Parathyroid adenoma (tissue), 2 donors: ENCODE results near the gene LORICRIN.
"Not testable (repeated sequence)": the region's sequence is repeated elsewhere in the genome, so short reads cannot be mapped to it uniquely, and the experiment has no call there.

Experiments
- H2AFZ ChIP-seq: fragments of 300-600 bp; sonication (generic); one replicate; pipeline ENCODE4 v1.7.0; 2017; ENCODE audit warnings: antibody characterized with exemption, mild to moderate bottlenecking
- H3K27ac ChIP-seq: fragments of 300-600 bp; sonication (generic); one replicate; pipeline ENCODE4 v1.7.0; 2017
- H3K27me3 ChIP-seq: fragments of 300-600 bp; sonication (generic); one replicate; pipeline ENCODE4 v1.7.0; 2017; ENCODE audit warnings: low read length; ENCODE audit not compliant: control insufficient read depth, insufficient read depth
- H3K36me3 ChIP-seq: fragments of 300-600 bp; sonication (generic); one replicate; pipeline ENCODE4 v1.7.0; 2017; ENCODE audit warnings: low read length; ENCODE audit not compliant: control insufficient read depth, insufficient read depth
- H3K4me1 ChIP-seq: fragments of 300-600 bp; sonication (generic); one replicate; pipeline ENCODE4 v1.7.0; 2017; ENCODE audit warnings: control low read depth
- H3K4me2 ChIP-seq: fragments of 300-600 bp; sonication (generic); one replicate; pipeline ENCODE4 v1.7.0; 2017; ENCODE audit warnings: low read length
- H3K4me3 ChIP-seq: fragments of 300-600 bp; sonication (generic); one replicate; pipeline ENCODE4 v1.7.0; 2017; ENCODE audit warnings: low read depth, low read length
- H3K79me2 ChIP-seq: fragments of 300-600 bp; sonication (generic); one replicate; pipeline ENCODE4 v1.7.0; 2017; ENCODE audit warnings: control low read depth
- H3K9ac ChIP-seq: fragments of 300-600 bp; sonication (generic); one replicate; pipeline ENCODE4 v1.7.0; 2017; ENCODE audit warnings: mild to moderate bottlenecking
- H3K9me3 ChIP-seq: fragments of 300-600 bp; sonication (generic); one replicate; pipeline ENCODE4 v1.7.0; 2017; ENCODE audit warnings: low read length; ENCODE audit not compliant: control insufficient read depth
- CTCF ChIP-seq: fragments of 300-600 bp; sonication (generic); IDR thresholded peaks from one replicate; pipeline ENCODE4 v1.7.0; 2017; ENCODE audit warnings: antibody characterized with exemption, mild to moderate bottlenecking
- donor health status: primary hyperparathyroidism.

The LORICRIN gene

DNA sequence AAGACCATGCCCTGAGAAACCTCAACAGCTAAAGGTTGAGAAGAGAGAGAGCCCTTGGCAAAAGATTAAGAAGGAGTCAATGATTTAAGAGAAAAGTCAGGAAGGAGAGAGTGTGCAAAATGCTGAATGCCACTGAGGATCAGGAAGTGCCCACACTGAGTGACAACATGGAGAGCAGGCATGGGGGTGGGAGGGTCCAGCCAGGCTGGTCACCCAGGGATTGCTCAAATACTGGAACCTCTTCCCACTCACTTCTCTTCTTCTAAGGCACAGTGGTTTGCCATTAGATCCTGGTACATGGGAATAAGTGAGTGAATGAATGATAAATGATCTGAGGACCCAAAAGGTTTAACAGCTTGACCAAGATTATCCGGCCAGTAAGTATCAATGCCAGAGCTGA is 31.0 kb upstream of the LORICRIN start:
- Histone ChIP-seq H3K36me3 (no peaks in the 10 kb centered on the region), H3K27me3 (no peaks in the 10 kb centered on the region), H3K9me3 (no peaks in the 10 kb centered on the region), H3K4me2 (no peak overlapping the region), H3K9ac (no peak overlapping the region), H3K27ac (no peak overlapping the region), H3K79me2 (no peaks in the 10 kb centered on the region), H2AFZ (no peak overlapping the region), H3K4me1 (no peaks in the 10 kb centered on the region), H3K4me3 (no peak overlapping the region)
- TF ChIP-seq CTCF: no peak

DNA sequence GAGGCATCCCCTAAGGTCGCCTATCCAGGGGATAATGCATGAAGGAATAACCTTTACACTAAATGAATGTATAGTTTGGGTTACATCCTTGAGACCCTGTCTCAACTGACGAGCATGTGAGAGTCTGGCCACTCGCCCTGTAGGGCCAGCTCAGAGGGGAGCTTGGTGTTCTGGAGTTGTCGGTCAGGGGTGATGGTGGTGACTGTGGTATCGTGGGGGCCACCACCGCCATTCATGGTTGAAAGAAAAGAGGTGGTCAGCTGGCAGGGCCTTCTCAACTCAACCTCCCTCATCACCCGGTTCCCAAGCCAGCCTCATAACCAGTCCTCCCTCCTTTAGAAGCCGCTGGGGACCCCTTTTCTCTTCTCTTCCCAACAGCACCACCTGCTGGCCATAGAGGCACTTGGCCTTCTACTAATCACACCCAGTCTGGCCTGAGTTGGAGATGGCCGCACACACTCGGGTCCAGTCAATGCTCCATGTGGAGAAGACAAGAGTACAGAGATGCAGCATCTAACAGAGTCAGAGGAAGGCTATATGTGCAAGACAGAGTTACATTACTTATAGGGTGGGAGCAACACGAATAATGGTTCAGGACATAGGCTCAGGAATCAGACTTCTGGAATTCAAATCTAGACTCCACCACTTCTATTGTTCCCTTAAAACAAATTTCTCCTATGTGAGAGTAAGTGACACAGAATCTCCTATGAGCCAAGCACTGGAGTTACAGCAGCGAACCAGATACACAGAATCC is 30.2 kb upstream of the LORICRIN start:
- H3K4me2 ChIP-seq, H2AFZ ChIP-seq, H3K4me3 ChIP-seq, H3K79me2 ChIP-seq, H3K36me3 ChIP-seq, H3K9ac ChIP-seq, H3K9me3 ChIP-seq, H3K27me3 ChIP-seq, H3K4me1 ChIP-seq, H3K27ac ChIP-seq: not testable (repeated sequence)
- peak; percentile 11 for TF ChIP-seq CTCF

- Histone ChIP-seq H3K9ac (no peak overlapping the region), H3K9me3 (no peaks in the 10 kb centered on the region), H3K4me2 (no peak overlapping the region), H3K27me3 (no peaks in the 10 kb centered on the region), H3K4me3 (no peak overlapping the region), H3K36me3 (no peaks in the 10 kb centered on the region), H3K27ac (no peak overlapping the region), H3K4me1 (no peaks in the 10 kb centered on the region), H2AFZ (no peak overlapping the region), H3K79me2 (no peaks in the 10 kb centered on the region)
- no peak for TF ChIP-seq CTCF
These were observed 28.1 kb upstream of the LORICRIN start for GRCh38 chr1:153231363-153231762.

GRCh38 chr1:153231785-153232184 is 27.7 kb upstream of the LORICRIN start:
- Histone ChIP-seq H3K36me3 (no peaks in the 10 kb centered on the region), H3K4me3 (no peak overlapping the region), H3K4me2 (no peak overlapping the region), H3K27me3 (no peaks in the 10 kb centered on the region), H3K9ac (no peak overlapping the region), H3K27ac (no peak overlapping the region), H3K79me2 (no peaks in the 10 kb centered on the region), H3K9me3 (no peaks in the 10 kb centered on the region), H3K4me1 (no peaks in the 10 kb centered on the region), H2AFZ (no peak overlapping the region)
- no peak for TF ChIP-seq CTCF

DNA sequence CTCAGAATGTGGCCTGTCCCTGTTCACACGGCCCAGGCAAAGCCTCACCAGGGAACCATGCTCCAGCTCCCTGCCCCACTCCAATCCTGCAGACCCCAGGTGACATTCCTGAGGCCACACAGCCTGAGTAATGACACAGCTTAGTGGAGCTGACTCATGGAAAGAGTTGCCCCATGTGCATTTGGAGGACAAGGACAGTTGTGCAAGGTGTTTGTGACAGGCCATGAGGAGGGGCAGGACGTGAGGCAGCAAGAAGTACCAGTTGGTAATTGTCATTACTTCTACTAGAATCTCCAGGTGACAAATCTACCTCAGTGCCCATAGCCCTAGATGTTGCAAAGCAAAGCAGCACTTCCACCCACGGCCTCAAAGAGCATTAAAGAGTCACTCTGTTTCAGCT is 26.9 kb upstream of the LORICRIN start:
- Histone ChIP-seq H3K27ac (no peak overlapping the region), H3K9me3 (no peaks in the 10 kb centered on the region), H3K36me3 (no peaks in the 10 kb centered on the region)

More for the DNA sequence above, 26.9 kb upstream of the LORICRIN start:
- Histone ChIP-seq H3K4me1 (no peaks in the 10 kb centered on the region), H3K4me2 (no peak overlapping the region), H3K9ac (no peak overlapping the region), H2AFZ (no peak overlapping the region), H3K27me3 (no peaks in the 10 kb centered on the region), H3K4me3 (no peak overlapping the region), H3K79me2 (no peaks in the 10 kb centered on the region)
- TF ChIP-seq CTCF: no peak
